Subcutaneous abdominal adipose tissue (tissue), 5 donors: ENCODE measurements around the gene SMAD6.
A peak's percentile ranks its signal among the peaks of the same experiment; 100 is the strongest.

Experiments used
- H3K27ac ChIP-seq: one replicate; pipeline ENCODE4 v1.7.0; 2013; ENCODE audit warnings: low read depth, mild to moderate bottlenecking, inconsistent platforms, low read length, moderate library complexity
- H3K27me3 ChIP-seq, 5 donors: one replicate each; pipeline ENCODE4 v1.7.0; 2013; ENCODE audit warnings: low read length in 5 of 5, inconsistent platforms in 1 of 5; ENCODE audit not compliant: control insufficient read depth in 5 of 5, insufficient read depth in 4 of 5
- H3K36me3 ChIP-seq, 5 donors: one replicate each; pipeline ENCODE4 v1.7.0; 2013; ENCODE audit warnings: low read length in 5 of 5; ENCODE audit not compliant: control insufficient read depth in 5 of 5, insufficient read depth in 5 of 5
- H3K4me1 ChIP-seq, 5 donors: one replicate each; pipeline ENCODE4 v1.7.0; 2013; ENCODE audit warnings: low read length in 5 of 5, mild to moderate bottlenecking in 3 of 5, moderate library complexity in 1 of 5; ENCODE audit not compliant: control insufficient read depth in 5 of 5, insufficient read depth in 5 of 5
- H3K4me3 ChIP-seq, 5 donors: one replicate each; pipeline ENCODE4 v1.7.0; 2013; ENCODE audit warnings: low read length in 5 of 5, low read depth in 1 of 5
- H3K9ac ChIP-seq, 5 donors: one replicate each; pipeline ENCODE4 v1.7.0; 2013; ENCODE audit warnings: low read length in 5 of 5, mild to moderate bottlenecking in 4 of 5, moderate library complexity in 3 of 5
- H3K9me3 ChIP-seq, 5 donors: one replicate each; pipeline ENCODE4 v1.7.0; 2013; ENCODE audit warnings: low read length in 5 of 5; ENCODE audit not compliant: control insufficient read depth in 5 of 5
- donor health status: healthy.
- donor health status: healthy.
- donor health status: healthy.
- donor health status: healthy.
- donor health status: healthy.

Gene SMAD6

DNA sequence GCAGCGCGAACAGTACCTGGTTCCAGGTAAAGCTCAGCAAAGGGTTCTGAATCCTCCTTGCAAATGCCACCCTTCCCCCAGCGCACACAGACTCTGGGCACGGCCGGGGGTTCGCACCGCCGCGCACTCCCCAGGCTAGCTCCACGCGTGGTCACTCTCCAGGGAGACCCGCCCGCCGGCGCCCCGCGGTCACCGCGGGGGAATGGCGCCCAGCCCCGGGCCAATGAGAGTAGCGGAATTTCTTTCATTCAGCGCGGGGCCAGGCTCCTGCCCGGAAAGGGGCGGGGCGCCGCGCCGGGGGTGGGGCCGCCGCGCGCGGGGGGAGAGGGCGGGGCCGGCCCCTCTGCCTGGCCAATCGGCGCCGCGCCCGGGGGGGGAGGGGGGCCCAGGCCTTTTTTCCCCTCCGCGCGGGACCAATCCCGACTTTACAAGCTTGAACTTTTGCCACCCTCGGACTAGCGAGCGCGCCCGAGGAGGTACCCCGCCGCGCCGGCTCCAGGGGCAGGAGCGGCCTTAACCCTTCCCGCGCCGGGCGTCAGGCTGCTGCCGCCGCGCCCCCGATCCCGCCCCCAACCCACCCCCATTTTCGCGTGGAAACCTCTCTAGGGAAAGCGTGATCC, 1.1 kb upstream of the SMAD6 start:
- Histone ChIP-seq H3K27me3 (no peaks in the 10 kb centered on the region), H3K27ac (peak overlapping the region; percentile 81), H3K9ac (peak overlapping the region in 3 of 5 donors; percentile 60 to 75 (median 69)), H3K9me3 (no peaks in the 10 kb centered on the region), H3K36me3 (no peaks in the 10 kb centered on the region), H3K4me1 (peaks cover 3 to 57% (median 47%) of the 10 kb centered on the region in 5 donors), H3K4me3 (peak overlapping the region; percentile 65 to 87 (median 84))

DNA sequence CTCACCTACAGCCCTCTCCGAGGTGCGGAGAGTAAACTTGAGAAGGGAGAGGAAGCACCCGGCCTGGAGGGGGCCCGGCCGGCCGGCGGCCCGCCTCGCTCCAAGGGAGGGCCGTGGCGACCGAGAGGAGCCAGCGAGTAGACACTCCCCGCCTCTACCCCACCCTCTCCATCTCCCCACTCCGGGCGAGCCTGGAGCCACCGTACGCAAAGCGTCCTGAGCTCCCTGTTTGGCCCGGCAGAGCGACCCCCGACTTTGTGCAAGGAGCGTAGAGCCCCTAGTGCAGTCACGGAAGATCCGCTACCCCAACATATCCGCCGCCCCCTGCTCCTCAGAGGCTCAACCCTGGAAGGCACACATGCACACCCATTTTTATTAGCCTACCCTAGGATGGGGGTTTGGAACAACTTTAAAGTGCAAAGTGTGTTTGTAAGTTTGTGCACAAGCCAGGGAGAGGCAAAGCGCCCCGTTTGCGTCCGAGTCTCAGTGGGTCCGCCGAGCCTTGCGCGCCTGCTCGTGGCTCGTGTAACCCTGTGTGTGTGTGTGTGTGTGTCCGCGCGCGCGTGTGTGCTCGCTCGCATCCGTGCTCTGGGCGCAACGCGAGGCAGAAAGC, 508 bp upstream of the SMAD6 start:
- peak overlapping the region; percentile 81 for H3K27ac ChIP-seq
- peak overlapping the region; percentile 65 to 92 (median 86) for H3K4me3 ChIP-seq
- no peaks in the 10 kb centered on the region for H3K27me3 ChIP-seq
- H3K9ac ChIP-seq: peak overlapping the region in 4 of 5 donors; percentile 39 to 75 (median 64)
- H3K9me3 ChIP-seq: no peaks in the 10 kb centered on the region
- H3K4me1 ChIP-seq: peaks cover 3 to 63% (median 54%) of the 10 kb centered on the region in 5 donors
- H3K36me3 ChIP-seq: no peaks in the 10 kb centered on the region

DNA sequence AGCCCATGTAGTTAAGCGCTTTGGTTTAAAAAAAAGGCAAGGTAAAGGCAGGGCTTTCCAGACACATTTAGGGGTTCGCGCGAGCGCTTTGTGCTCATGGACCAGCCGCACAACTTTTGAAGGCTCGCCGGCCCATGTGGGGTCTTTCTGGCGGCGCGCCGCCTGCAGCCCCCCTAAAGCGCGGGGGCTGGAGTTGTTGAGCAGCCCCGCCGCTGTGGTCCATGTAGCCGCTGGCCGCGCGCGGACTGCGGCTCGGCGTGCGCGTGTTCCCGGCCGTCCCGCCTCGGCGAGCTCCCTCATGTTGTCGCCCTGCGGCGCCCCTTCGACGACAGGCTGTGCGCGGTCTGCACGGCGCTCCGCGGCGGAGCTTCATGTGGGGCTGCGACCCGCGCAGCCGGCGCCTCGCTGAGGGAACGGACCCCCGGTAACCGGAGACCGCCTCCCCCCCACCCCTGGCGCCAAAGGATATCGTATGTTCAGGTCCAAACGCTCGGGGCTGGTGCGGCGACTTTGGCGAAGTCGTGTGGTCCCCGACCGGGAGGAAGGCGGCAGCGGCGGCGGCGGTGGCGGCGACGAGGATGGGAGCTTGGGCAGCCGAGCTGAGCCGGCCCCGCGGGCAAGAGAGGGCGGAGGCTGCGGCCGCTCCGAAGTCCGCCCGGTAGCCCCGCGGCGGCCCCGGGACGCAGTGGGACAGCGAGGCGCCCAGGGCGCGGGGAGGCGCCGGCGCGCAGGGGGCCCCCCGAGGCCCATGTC, 927 bp downstream of the SMAD6 start:
- H3K9me3 ChIP-seq: no peaks in the 10 kb centered on the region
- H3K4me1 ChIP-seq: peaks cover 3 to 73% (median 64%) of the 10 kb centered on the region in 5 donors
- H3K36me3 ChIP-seq: no peaks in the 10 kb centered on the region
- peak overlapping the region; percentile 81 for H3K27ac ChIP-seq
- no peaks in the 10 kb centered on the region for H3K27me3 ChIP-seq
- peak overlapping the region; percentile 84 to 93 (median 86) for H3K4me3 ChIP-seq
- H3K9ac ChIP-seq: peak overlapping the region in 4 of 5 donors; percentile 60 to 77 (median 70)

DNA sequence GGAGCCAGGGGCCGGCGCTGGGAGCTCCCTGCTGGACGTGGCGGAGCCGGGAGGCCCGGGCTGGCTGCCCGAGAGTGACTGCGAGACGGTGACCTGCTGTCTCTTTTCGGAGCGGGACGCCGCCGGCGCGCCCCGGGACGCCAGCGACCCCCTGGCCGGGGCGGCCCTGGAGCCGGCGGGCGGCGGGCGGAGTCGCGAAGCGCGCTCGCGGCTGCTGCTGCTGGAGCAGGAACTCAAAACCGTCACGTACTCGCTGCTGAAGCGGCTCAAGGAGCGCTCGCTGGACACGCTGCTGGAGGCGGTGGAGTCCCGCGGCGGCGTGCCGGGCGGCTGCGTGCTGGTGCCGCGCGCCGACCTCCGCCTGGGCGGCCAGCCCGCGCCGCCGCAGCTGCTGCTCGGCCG, 1.5 kb downstream of the SMAD6 start:
- Histone ChIP-seq H3K4me1 (peaks cover 3 to 73% (median 63%) of the 10 kb centered on the region in 5 donors), H3K4me3 (peak overlapping the region in 4 of 5 donors; percentile 84 to 87 (median 85)), H3K27ac (no peak overlapping the region), H3K27me3 (no peaks in the 10 kb centered on the region), H3K36me3 (peaks cover 0 to 3% (median 0%) of the 10 kb centered on the region in 5 donors), H3K9me3 (no peaks in the 10 kb centered on the region), H3K9ac (peak overlapping the region in 3 of 5 donors; percentile 24 to 79 (median 60))

DNA sequence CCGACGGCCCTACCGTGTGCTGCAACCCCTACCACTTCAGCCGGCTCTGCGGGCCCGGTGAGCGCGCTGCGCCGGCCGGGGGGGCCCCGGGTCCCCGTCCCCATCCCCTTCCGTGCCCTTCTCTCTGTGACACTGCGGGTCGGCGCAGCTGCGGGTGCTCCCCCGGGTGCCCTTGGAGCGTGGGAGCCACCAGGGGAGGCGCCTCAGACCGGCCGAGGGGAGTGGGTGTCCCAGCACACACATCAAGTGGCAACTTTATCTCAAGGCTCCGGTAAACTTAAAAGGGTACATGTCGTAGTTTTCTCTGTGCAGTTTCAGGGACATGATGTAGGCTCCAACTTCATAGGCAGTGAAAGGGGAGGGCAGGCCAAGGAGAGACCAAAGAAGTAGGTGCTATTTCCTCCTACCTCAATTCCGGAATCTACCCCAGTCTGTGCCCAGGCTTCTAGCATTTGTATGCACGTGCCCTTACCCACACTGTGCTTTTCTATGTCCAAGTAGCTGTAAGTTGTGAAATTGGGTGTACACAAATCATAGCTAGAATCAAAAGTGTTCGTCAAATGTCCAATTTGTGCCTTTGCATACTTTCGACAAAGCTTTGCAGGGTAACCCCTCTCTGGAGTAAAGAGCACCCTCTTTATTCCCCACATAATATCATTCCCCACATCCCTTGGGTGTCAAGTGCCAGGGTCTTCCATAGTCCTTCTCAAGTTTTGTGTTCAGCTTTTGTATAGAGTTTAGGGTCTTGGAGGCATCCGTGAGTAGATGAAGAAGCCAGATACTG, 2.2 kb downstream of the SMAD6 start:
- peaks cover 0 to 3% (median 0%) of the 10 kb centered on the region in 5 donors for H3K36me3 ChIP-seq
- H3K27me3 ChIP-seq: no peaks in the 10 kb centered on the region
- peaks cover 3 to 72% (median 61%) of the 10 kb centered on the region in 5 donors for H3K4me1 ChIP-seq
- H3K27ac ChIP-seq: peak overlapping the region; percentile 74
- peak overlapping the region; percentile 84 to 90 (median 86) for H3K4me3 ChIP-seq
- H3K9me3 ChIP-seq: no peaks in the 10 kb centered on the region
- H3K9ac ChIP-seq: peak overlapping the region; percentile 11 to 79 (median 63)

DNA sequence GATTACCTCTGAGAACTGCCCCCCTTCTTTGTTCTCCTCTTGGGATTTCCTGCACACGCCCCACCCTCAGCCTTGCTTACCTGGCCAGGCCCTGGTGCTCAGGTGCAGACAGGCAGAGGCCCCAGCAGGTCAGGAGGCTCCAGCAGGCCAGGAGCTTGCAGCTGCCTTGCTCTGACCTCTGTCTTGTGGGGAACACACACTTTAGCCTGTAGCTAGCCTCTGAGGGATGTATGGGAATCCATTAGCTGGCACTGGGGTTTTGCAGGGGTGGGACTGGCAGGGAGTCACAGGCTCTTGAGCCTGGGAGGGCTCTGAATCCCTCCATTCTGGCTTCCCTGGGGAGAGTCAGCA, 2.7 kb downstream of the SMAD6 start:
- Histone ChIP-seq H3K4me1 (peaks cover 3 to 77% (median 65%) of the 10 kb centered on the region in 5 donors), H3K27ac (peak overlapping the region; percentile 74)

DNA sequence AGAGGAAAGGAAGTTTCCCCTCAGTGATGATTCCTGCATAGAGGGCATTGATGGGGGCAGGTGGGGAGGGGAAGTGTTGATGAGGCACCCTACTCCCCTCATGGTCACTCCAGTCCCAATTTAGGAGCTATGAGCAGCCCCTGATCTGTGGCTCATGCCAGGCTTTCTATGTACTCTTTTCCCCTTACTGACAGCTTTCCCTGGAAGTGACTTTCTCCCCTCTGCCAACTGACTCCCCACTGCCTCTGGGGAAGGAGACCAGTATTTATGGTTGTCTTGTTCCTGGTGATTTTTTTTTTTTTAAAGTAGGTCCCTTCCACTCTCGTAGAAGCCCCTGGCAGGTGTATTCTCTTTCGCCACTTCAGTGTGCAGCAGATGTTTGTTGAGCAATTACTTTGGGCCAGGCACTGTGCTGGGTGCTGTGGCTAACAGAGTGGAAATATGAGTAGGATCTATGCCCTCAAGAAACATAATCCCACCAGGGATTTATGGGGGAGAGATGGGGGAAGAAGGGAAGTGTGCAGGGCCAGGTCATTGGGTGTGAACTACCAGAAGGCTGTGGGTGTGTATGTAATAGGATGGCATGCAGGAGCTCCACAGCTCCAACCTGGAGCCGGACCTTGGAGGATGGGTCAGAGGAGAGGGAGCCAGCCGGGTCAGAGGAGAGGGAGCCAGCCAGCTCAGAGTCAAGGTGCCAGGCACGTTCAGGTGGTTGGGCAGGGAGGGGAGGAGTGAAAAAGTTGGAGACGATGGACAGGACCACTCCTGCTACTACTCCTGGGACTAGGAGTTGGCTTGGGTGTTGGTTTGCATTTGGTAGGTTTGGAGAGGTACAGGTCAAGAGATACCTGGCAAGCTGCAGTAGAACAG, 3.5 kb downstream of the SMAD6 start:
- peaks cover 0 to 3% (median 0%) of the 10 kb centered on the region in 5 donors for H3K36me3 ChIP-seq
- H3K9me3 ChIP-seq: no peaks in the 10 kb centered on the region
- peak overlapping the region; percentile 84 to 90 (median 86) for H3K4me3 ChIP-seq
- peak overlapping the region; percentile 74 for H3K27ac ChIP-seq
- H3K27me3 ChIP-seq: no peaks in the 10 kb centered on the region
- H3K9ac ChIP-seq: peak overlapping the region in 4 of 5 donors; percentile 11 to 79 (median 68)
- H3K4me1 ChIP-seq: peaks cover 3 to 76% (median 69%) of the 10 kb centered on the region in 5 donors

More for the DNA sequence above, 2.7 kb downstream of the SMAD6 start:
- H3K9ac ChIP-seq: peak overlapping the region; percentile 11 to 79 (median 63)
- H3K9me3 ChIP-seq: no peaks in the 10 kb centered on the region
- no peaks in the 10 kb centered on the region for H3K27me3 ChIP-seq
- H3K4me3 ChIP-seq: peak overlapping the region; percentile 84 to 90 (median 86)
- peaks cover 0 to 3% (median 0%) of the 10 kb centered on the region in 5 donors for H3K36me3 ChIP-seq

DNA sequence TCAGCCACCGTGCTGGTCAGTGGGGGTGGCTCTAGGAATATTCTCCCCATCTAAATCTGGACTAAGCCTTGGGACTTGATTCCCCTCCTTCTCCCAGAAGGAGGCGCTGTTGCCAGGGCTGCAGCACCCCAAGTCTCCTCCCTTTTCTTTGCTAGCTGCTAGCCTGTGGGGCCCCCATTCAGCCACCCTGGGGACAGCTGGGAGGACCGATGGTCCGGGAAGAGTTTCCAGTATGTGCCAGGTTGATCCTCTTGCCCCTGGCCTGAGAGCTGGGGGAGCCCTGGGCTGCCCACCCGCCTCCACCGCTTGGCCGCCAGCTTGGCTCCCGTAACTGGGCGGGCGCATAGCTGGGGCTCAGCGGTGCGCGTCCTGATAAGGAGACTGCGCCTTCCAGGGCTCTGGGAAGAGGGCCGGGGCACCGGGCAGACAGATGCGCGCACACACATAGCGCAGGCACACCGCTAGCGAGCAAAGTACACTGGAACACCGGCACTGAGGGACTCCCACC, 4.2 kb downstream of the SMAD6 start:
- peak overlapping the region; percentile 84 to 90 (median 86) for H3K4me3 ChIP-seq

More for the DNA sequence above, 4.2 kb downstream of the SMAD6 start:
- Histone ChIP-seq H3K36me3 (peaks cover 0 to 3% (median 0%) of the 10 kb centered on the region in 5 donors), H3K4me1 (peaks cover 3 to 75% (median 73%) of the 10 kb centered on the region in 5 donors), H3K9me3 (no peaks in the 10 kb centered on the region), H3K27ac (peak overlapping the region; percentile 74), H3K9ac (peak overlapping the region in 2 of 5 donors; percentile 62 to 71), H3K27me3 (no peaks in the 10 kb centered on the region)
